ENCODE measurements around the gene TENT5C.

The TENT5C gene

GRCh38 chr1:117592155-117592554 lies 13.7 kb upstream of the TENT5C start:
- DNase-seq (ENCODE audit: low read depth): no peak

- DNase-seq (ENCODE audit: low read depth): no peak
Observed at GRCh38 chr1:117594261-117594990, 11.4 kb upstream of the TENT5C start.

GRCh38 chr1:117596023-117596720 lies 9.7 kb upstream of the TENT5C start:
- no peak for DNase-seq (ENCODE audit: low read depth)

- no peak for DNase-seq (ENCODE audit: low read depth)
Observed at GRCh38 chr1:117598489-117598888, 7.4 kb upstream of the TENT5C start.

GRCh38 chr1:117599286-117600221 lies 6.3 kb upstream of the TENT5C start:
- no peak for DNase-seq (ENCODE audit: low read depth)

- no peak for DNase-seq (ENCODE audit: low read depth)
Observed at GRCh38 chr1:117600325-117600943, 5.4 kb upstream of the TENT5C start.

- DNase-seq (ENCODE audit: low read depth): peak; percentile 33
Observed at GRCh38 chr1:117600966-117601365, 4.9 kb upstream of the TENT5C start.

GRCh38 chr1:117602862-117603261 lies 3.0 kb upstream of the TENT5C start:
- DNase-seq (ENCODE audit: low read depth): no peak

GRCh38 chr1:117605164-117605773 lies 579 bp upstream of the TENT5C start:
- no peak for DNase-seq (ENCODE audit: low read depth)

GRCh38 chr1:117606649-117607430 lies 992 bp downstream of the TENT5C start:
- DNase-seq (ENCODE audit: low read depth): no peak

- DNase-seq (ENCODE audit: low read depth): no peak
Observed at GRCh38 chr1:117607471-117607870, 1.6 kb downstream of the TENT5C start.

- no peak for DNase-seq (ENCODE audit: low read depth)
Observed at GRCh38 chr1:117608115-117608615, 2.3 kb downstream of the TENT5C start.

GRCh38 chr1:117608758-117609157 lies 2.9 kb downstream of the TENT5C start:
- DNase-seq (ENCODE audit: low read depth): no peak

- no peak for DNase-seq (ENCODE audit: low read depth)
Observed at GRCh38 chr1:117609471-117609911, 3.6 kb downstream of the TENT5C start.

GRCh38 chr1:117610036-117610435 lies 4.2 kb downstream of the TENT5C start:
- no peak for DNase-seq (ENCODE audit: low read depth)

- no peak for DNase-seq (ENCODE audit: low read depth)
Observed at GRCh38 chr1:117611121-117611601, 5.3 kb downstream of the TENT5C start.

GRCh38 chr1:117611894-117612483 lies 6.1 kb downstream of the TENT5C start:
- DNase-seq (ENCODE audit: low read depth): no peak

- DNase-seq (ENCODE audit: low read depth): no peak
Observed at GRCh38 chr1:117612517-117613248, 6.8 kb downstream of the TENT5C start.

- DNase-seq (ENCODE audit: low read depth): no peak
Observed at GRCh38 chr1:117613249-117613968, 7.6 kb downstream of the TENT5C start.

All from HS-27A (cell line).